HUES48 (cell line): ENCODE results near the gene VPS45.

Source experiments
- H3K27ac ChIP-seq: one replicate; pipeline ENCODE4 v1.7.0; 2013; ENCODE audit warnings: low read depth, low read length, inconsistent platforms
- H3K27me3 ChIP-seq: 2 replicates; pipeline ENCODE4 v1.6.1; 2013; ENCODE audit warnings: mild to moderate bottlenecking, low read length; ENCODE audit not compliant: control insufficient read depth, insufficient read depth
- H3K36me3 ChIP-seq: 2 replicates; pipeline ENCODE4 v1.6.1; 2013; ENCODE audit warnings: low read length; ENCODE audit not compliant: control insufficient read depth, insufficient read depth
- H3K4me1 ChIP-seq: 2 replicates; pipeline ENCODE4 v1.6.1; 2013; ENCODE audit warnings: mild to moderate bottlenecking, low read length; ENCODE audit not compliant: control insufficient read depth, insufficient read depth
- H3K4me3 ChIP-seq: 2 replicates; pipeline ENCODE4 v1.5.1; 2013; ENCODE audit warnings: mild to moderate bottlenecking, low read depth, low read length
- H3K9ac ChIP-seq: 2 replicates; pipeline ENCODE4 v1.6.1; 2013; ENCODE audit warnings: mild to moderate bottlenecking, low read depth, low read length, moderate library complexity
- H3K9me3 ChIP-seq: 2 replicates; pipeline ENCODE4 v1.6.1; 2013; ENCODE audit warnings: low read length; ENCODE audit not compliant: control insufficient read depth, insufficient read depth

The VPS45 gene

GRCh38 chr1:150159550-150159949, 92.0 kb downstream of the VPS45 start:
- H3K4me1 ChIP-seq, result peaks cover 35% of the 10 kb centered on the region

GRCh38 chr1:150160964-150161621, 93.5 kb downstream of the VPS45 start:
- H3K4me1 ChIP-seq, result peaks cover 38% of the 10 kb centered on the region
- H3K9ac ChIP-seq, result no peak overlapping the region
- no peak overlapping the region for H3K27ac ChIP-seq
- H3K9me3 ChIP-seq, result no peaks in the 10 kb centered on the region
- H3K36me3 ChIP-seq, result peaks cover 39% of the 10 kb centered on the region
- no peaks in the 10 kb centered on the region for H3K27me3 ChIP-seq
- H3K4me3 ChIP-seq, result no peak overlapping the region

More at GRCh38 chr1:150159550-150159949, 92.0 kb downstream of the VPS45 start:
- H3K36me3 ChIP-seq, result peaks cover 55% of the 10 kb centered on the region
- no peak overlapping the region for H3K4me3 ChIP-seq
- no peaks in the 10 kb centered on the region for H3K9me3 ChIP-seq
- no peaks in the 10 kb centered on the region for H3K27me3 ChIP-seq
- H3K27ac ChIP-seq, result no peak overlapping the region
- H3K9ac ChIP-seq, result no peak overlapping the region

- H3K9ac ChIP-seq, result peak overlapping the region; percentile 80
- no peaks in the 10 kb centered on the region for H3K27me3 ChIP-seq
- H3K27ac ChIP-seq, result peak overlapping the region; percentile 99
- peak overlapping the region; percentile 51 for H3K4me3 ChIP-seq
- no peaks in the 10 kb centered on the region for H3K9me3 ChIP-seq
- peaks cover 31% of the 10 kb centered on the region for H3K36me3 ChIP-seq
- H3K4me1 ChIP-seq, result peaks cover 38% of the 10 kb centered on the region
These were observed 94.4 kb downstream of the VPS45 start for GRCh38 chr1:150161747-150162581.

GRCh38 chr1:150162582-150162861, 94.9 kb downstream of the VPS45 start:
- no peaks in the 10 kb centered on the region for H3K9me3 ChIP-seq
- peak overlapping the region; percentile 80 for H3K9ac ChIP-seq
- peak overlapping the region; percentile 51 for H3K4me3 ChIP-seq
- peak overlapping the region; percentile 99 for H3K27ac ChIP-seq
- H3K27me3 ChIP-seq, result no peaks in the 10 kb centered on the region
- peaks cover 25% of the 10 kb centered on the region for H3K36me3 ChIP-seq
- peaks cover 38% of the 10 kb centered on the region for H3K4me1 ChIP-seq

- Histone ChIP-seq H3K9me3 (no peaks in the 10 kb centered on the region), H3K27me3 (no peaks in the 10 kb centered on the region), H3K4me1 (peaks cover 38% of the 10 kb centered on the region), H3K36me3 (peaks cover 19% of the 10 kb centered on the region), H3K9ac (peak overlapping the region; percentile 80), H3K27ac (peak overlapping the region; percentile 99), H3K4me3 (peak overlapping the region; percentile 51)
These were observed 95.5 kb downstream of the VPS45 start for GRCh38 chr1:150162862-150163706.

GRCh38 chr1:150164224-150164623, 96.6 kb downstream of the VPS45 start:
- H3K36me3 ChIP-seq, result peaks cover 8% of the 10 kb centered on the region
- H3K4me3 ChIP-seq, result no peak overlapping the region
- H3K27ac ChIP-seq, result no peak overlapping the region
- no peaks in the 10 kb centered on the region for H3K9me3 ChIP-seq
- no peaks in the 10 kb centered on the region for H3K27me3 ChIP-seq
- H3K9ac ChIP-seq, result no peak overlapping the region
- peaks cover 38% of the 10 kb centered on the region for H3K4me1 ChIP-seq

- Histone ChIP-seq H3K4me1 (peaks cover 38% of the 10 kb centered on the region), H3K36me3 (peaks cover 2% of the 10 kb centered on the region), H3K27me3 (no peaks in the 10 kb centered on the region), H3K9ac (no peak overlapping the region), H3K9me3 (no peaks in the 10 kb centered on the region), H3K27ac (no peak overlapping the region), H3K4me3 (no peak overlapping the region)
These were observed 97.2 kb downstream of the VPS45 start for GRCh38 chr1:150164779-150165178.

- Histone ChIP-seq H3K27me3 (no peaks in the 10 kb centered on the region), H3K4me3 (no peak overlapping the region), H3K27ac (no peak overlapping the region), H3K9ac (no peak overlapping the region), H3K36me3 (no peaks in the 10 kb centered on the region), H3K4me1 (peaks cover 34% of the 10 kb centered on the region), H3K9me3 (no peaks in the 10 kb centered on the region)
These were observed 98.3 kb downstream of the VPS45 start for GRCh38 chr1:150165622-150166612.

GRCh38 chr1:150168960-150169601, 101.5 kb downstream of the VPS45 start:
- Histone ChIP-seq H3K27ac (no peak overlapping the region), H3K9ac (no peak overlapping the region), H3K9me3 (no peaks in the 10 kb centered on the region), H3K4me1 (peaks cover 5% of the 10 kb centered on the region; the same call in 1 of the 2 replicates), H3K4me3 (no peak overlapping the region), H3K36me3 (no peaks in the 10 kb centered on the region), H3K27me3 (no peaks in the 10 kb centered on the region)

GRCh38 chr1:150171801-150172200, 104.2 kb downstream of the VPS45 start:
- Histone ChIP-seq H3K27me3 (no peaks in the 10 kb centered on the region), H3K36me3 (no peaks in the 10 kb centered on the region), H3K4me1 (no peaks in the 10 kb centered on the region), H3K4me3 (no peak overlapping the region), H3K27ac (no peak overlapping the region), H3K9me3 (no peaks in the 10 kb centered on the region), H3K9ac (no peak overlapping the region)
